Measurements from ENCODE around the gene RAPGEF2. TPM values are rescaled to one million over a fixed set of nuclear protein-coding genes. Genes with fewer than 3 reads are reported as not detected.

The RAPGEF2 gene
- total and polyA plus RNA-seq, 10 of the 15 experiments (the other 5 are each of a cell fraction or from before 2014, with no cell fraction given): 0.31 to 24.0 (median 2.9) TPM

- 74% methylated on average over 4 of the region's 4 CpGs for WGBS (ENCODE audit: insufficient coverage, insufficient replicate concordance, low lambda C conversion rate, missing lambda C conversion rate)
- FAIRE-seq (no peak), ATAC-seq (no peak)
Observed at GRCh38 chr4:159292137-159292896, 189.4 kb downstream of the RAPGEF2 start.

More at GRCh38 chr4:159292137-159292896, 189.4 kb downstream of the RAPGEF2 start:
- SMC1A ChIA-PET (ENCODE audit: uncharacterized antibody, unreplicated experiment): interaction anchor here (0.6 to 0.7 kb wide), 2 partner anchors 25 to 50 kb away, joined by 3 to 4 read pairs; no protein-coding TSS in a partner anchor
- H3K9me3 ChIP-seq (replicated peaks; ENCODE audit: control insufficient read depth, insufficient read depth, low read length): no peaks in the 10 kb centered on the region
- BruUV-seq (replicated peaks): no TSS peak
- H3K27ac ChIP-seq (ENCODE audit: control insufficient read depth, insufficient read depth): no peak overlapping the region
- no peaks in the 10 kb centered on the region for H3K27me3 ChIP-seq (replicated peaks in 1 of 2; ENCODE audit: control insufficient read depth in 2 of 2, insufficient read depth in 2 of 2, low read length in 1 of 2)
- no peak overlapping the region for H3K9ac ChIP-seq (ENCODE audit: control insufficient read depth, insufficient read depth, low read length)
- DNase-seq (ENCODE audit: low read depth, low spot score): no peak
- no peaks in the 10 kb centered on the region for H4K20me1 ChIP-seq (ENCODE audit: control insufficient read depth, insufficient read depth)
- CTCF ChIA-PET: no interaction called here
- TF ChIP-seq ZNF207 (IDR thresholded peaks at IDR 0.05; ENCODE audit: borderline replicate concordance): no peak
- TF ChIP-seq BCL11A (IDR thresholded peaks at IDR 0.05; ENCODE audit: low read depth, low read length): no peak
- no peak for TF ChIP-seq PAX5 (IDR thresholded peaks at IDR 0.05; ENCODE audit: borderline replicate concordance, low read depth, low read length)
- TF ChIP-seq, protein P1, sequence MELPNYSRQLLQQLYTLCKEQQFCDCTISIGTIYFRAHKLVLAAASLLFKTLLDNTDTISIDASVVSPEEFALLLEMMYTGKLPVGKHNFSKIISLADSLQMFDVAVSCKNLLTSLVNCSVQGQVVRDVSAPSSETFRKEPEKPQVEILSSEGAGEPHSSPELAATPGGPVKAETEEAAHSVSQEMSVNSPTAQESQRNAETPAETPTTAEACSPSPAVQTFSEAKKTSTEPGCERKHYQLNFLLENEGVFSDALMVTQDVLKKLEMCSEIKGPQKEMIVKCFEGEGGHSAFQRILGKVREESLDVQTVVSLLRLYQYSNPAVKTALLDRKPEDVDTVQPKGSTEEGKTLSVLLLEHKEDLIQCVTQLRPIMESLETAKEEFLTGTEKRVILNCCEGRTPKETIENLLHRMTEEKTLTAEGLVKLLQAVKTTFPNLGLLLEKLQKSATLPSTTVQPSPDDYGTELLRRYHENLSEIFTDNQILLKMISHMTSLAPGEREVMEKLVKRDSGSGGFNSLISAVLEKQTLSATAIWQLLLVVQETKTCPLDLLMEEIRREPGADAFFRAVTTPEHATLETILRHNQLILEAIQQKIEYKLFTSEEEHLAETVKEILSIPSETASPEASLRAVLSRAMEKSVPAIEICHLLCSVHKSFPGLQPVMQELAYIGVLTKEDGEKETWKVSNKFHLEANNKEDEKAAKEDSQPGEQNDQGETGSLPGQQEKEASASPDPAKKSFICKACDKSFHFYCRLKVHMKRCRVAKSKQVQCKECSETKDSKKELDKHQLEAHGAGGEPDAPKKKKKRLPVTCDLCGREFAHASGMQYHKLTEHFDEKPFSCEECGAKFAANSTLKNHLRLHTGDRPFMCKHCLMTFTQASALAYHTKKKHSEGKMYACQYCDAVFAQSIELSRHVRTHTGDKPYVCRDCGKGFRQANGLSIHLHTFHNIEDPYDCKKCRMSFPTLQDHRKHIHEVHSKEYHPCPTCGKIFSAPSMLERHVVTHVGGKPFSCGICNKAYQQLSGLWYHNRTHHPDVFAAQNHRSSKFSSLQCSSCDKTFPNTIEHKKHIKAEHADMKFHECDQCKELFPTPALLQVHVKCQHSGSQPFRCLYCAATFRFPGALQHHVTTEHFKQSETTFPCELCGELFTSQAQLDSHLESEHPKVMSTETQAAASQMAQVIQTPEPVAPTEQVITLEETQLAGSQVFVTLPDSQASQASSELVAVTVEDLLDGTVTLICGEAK (IDR thresholded peaks at IDR 0.05; ENCODE audit: borderline replicate concordance): no peak
- TF ChIP-seq, protein P2, sequence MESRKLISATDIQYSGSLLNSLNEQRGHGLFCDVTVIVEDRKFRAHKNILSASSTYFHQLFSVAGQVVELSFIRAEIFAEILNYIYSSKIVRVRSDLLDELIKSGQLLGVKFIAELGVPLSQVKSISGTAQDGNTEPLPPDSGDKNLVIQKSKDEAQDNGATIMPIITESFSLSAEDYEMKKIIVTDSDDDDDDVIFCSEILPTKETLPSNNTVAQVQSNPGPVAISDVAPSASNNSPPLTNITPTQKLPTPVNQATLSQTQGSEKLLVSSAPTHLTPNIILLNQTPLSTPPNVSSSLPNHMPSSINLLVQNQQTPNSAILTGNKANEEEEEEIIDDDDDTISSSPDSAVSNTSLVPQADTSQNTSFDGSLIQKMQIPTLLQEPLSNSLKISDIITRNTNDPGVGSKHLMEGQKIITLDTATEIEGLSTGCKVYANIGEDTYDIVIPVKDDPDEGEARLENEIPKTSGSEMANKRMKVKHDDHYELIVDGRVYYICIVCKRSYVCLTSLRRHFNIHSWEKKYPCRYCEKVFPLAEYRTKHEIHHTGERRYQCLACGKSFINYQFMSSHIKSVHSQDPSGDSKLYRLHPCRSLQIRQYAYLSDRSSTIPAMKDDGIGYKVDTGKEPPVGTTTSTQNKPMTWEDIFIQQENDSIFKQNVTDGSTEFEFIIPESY (IDR thresholded peaks at IDR 0.05): no peak
- TF ChIP-seq RELB (IDR thresholded peaks at IDR 0.05; ENCODE audit: low read depth): no peak
- no peak for TF ChIP-seq DPF2 (IDR thresholded peaks at IDR 0.05)
- no peak for TF ChIP-seq RBBP5 (conservative IDR thresholded peaks at IDR 0.05)
- no peak for TF ChIP-seq ZZZ3 (IDR thresholded peaks at IDR 0.05; ENCODE audit: control insufficient read depth, insufficient read length, low read depth)
- no peak for TF ChIP-seq ZNF217 (IDR thresholded peaks at IDR 0.05)
- TF ChIP-seq CREM (IDR thresholded peaks at IDR 0.05; ENCODE audit: low read depth): no peak
- TF ChIP-seq TCF12 (IDR thresholded peaks at IDR 0.05; ENCODE audit: low read depth, low read length): no peak
- TF ChIP-seq FOXM1 (IDR thresholded peaks at IDR 0.05; ENCODE audit: low read depth, low read length): no peak
- TF ChIP-seq FOS (IDR thresholded peaks at IDR 0.05; ENCODE audit: borderline replicate concordance, extremely low read depth, insufficient read length): no peak
- TF ChIP-seq SMC3 (IDR thresholded peaks at IDR 0.05; ENCODE audit: borderline replicate concordance, low read length): no peak
- TF ChIP-seq ZNF274 (IDR thresholded peaks at IDR 0.05; ENCODE audit: insufficient read depth, insufficient read length): no peak
- TF ChIP-seq GATAD2B (conservative IDR thresholded peaks at IDR 0.05; ENCODE audit: low read depth): no peak
- H3K4me3 ChIP-seq: no peak overlapping the region
- POLR2A ChIA-PET: no interaction called here
- H2AFZ ChIP-seq (ENCODE audit: control insufficient read depth, low read depth, low read length): no peak overlapping the region
- H3K79me2 ChIP-seq (ENCODE audit: control insufficient read depth, insufficient read depth, low read length): no peaks in the 10 kb centered on the region
- H3K4me2 ChIP-seq (ENCODE audit: control insufficient read depth, insufficient read depth): no peak overlapping the region
- RAD21 ChIA-PET (ENCODE audit: unreplicated experiment): no interaction called here
- no peaks in the 10 kb centered on the region for H3K36me3 ChIP-seq (ENCODE audit: control insufficient read depth in 2 of 2, insufficient read depth in 2 of 2, low read length in 1 of 2)
- intact Hi-C loops (cut with micrococcal nuclease; ENCODE audit: unreplicated experiment) (no loop called here), in situ Hi-C loops (cut with MboI) (no loop called here)
- no peaks in the 10 kb centered on the region for H3K4me1 ChIP-seq (ENCODE audit: control insufficient read depth, insufficient read depth, low read length)
